H1 (cell line): ENCODE data around the gene CPNE4. TPM values are rescaled to one million over a fixed set of nuclear protein-coding genes. Genes with fewer than 3 reads are reported as not detected.

Experiments
- CTCF ChIA-PET: fragments of 300-600 bp; sonication (Branson Sonifier 250); formaldehyde crosslinking; loops from one replicate; lab custom pipeline; 2021; ENCODE audit not compliant: partially characterized antibody; lab: Charles Lee
- POLR2A ChIA-PET: fragments of 300-600 bp; sonication (Branson Sonifier 250); formaldehyde crosslinking; loops from one replicate; lab custom pipeline; 2021; ENCODE audit warnings: inconsistent platforms; ENCODE audit not compliant: partially characterized antibody; lab: Charles Lee
- DNase-seq, 2 experiments: peaks; one replicate each; pipeline versions ENCODE4 v3.0.0 to v3.0.0-alpha.2; 2010 to 2022; ENCODE audit warnings: low spot score in 2 of 2, low read depth in 1 of 2, mixed read lengths in 1 of 2
- FAIRE-seq: peaks from 2 replicates; lab custom pipeline; 2011; peaks lifted over from hg19 to GRCh38; lab: Jason Lieb, UNC
- H2AFZ ChIP-seq: 2 replicates; pipeline ENCODE4 v1.8.1; 2012; ENCODE audit warnings: low read length, inconsistent platforms
- H2AK5ac ChIP-seq: 2 replicates; pipeline ENCODE4 v1.6.1; 2013; ENCODE audit warnings: low read depth, low read length
- H2BK120ac ChIP-seq: replicated peaks from 2 replicates; pipeline ENCODE3; 2013; ENCODE audit warnings: low read depth, low read length, inconsistent platforms
- H2BK12ac ChIP-seq: 2 replicates; pipeline ENCODE4 v1.6.1; 2013; ENCODE audit warnings: low read depth, low read length
- H2BK15ac ChIP-seq: 2 replicates; pipeline ENCODE4 v1.6.1; 2013; ENCODE audit warnings: low read length
- H2BK20ac ChIP-seq: 2 replicates; pipeline ENCODE4 v1.6.1; 2013; ENCODE audit warnings: low read length
- H2BK5ac ChIP-seq: 2 replicates; pipeline ENCODE4 v1.6.1; 2013; ENCODE audit warnings: low read depth, low read length
- H3K14ac ChIP-seq: 2 replicates; pipeline ENCODE4 v1.6.1; 2013; ENCODE audit warnings: inconsistent platforms; ENCODE audit not compliant: insufficient read length
- H3K18ac ChIP-seq: 2 replicates; pipeline ENCODE4 v1.6.1; 2013; ENCODE audit warnings: low read length; ENCODE audit errors: extremely low read depth
- H3K23ac ChIP-seq: 2 replicates; pipeline ENCODE4 v1.6.1; 2013; ENCODE audit warnings: inconsistent platforms; ENCODE audit not compliant: insufficient read length
- H3K23me2 ChIP-seq: 2 replicates; pipeline ENCODE4 v1.6.1; 2013; ENCODE audit warnings: low read depth, low read length
- H3K27ac ChIP-seq: 2 replicates; pipeline ENCODE4 v1.6.1; 2011; ENCODE audit warnings: low read depth, low read length, inconsistent platforms
- H3K27me3 ChIP-seq, 4 experiments: replicated peaks in 1 of 4; 1 replicate in 1 of 4; 2 replicates in 3 of 4; pipeline versions ENCODE4 v1.6.1 to v1.8.1; 2011 to 2013; ENCODE audit warnings: low read length in 3 of 4, mild to moderate bottlenecking in 3 of 4, inconsistent platforms in 2 of 4, mixed read lengths in 2 of 4, moderate library complexity in 1 of 4; ENCODE audit not compliant: control insufficient read depth in 3 of 4, insufficient read depth in 3 of 4; ENCODE audit errors: extremely low read depth in 1 of 4
- H3K36me3 ChIP-seq, 4 experiments: 2 replicates each; pipeline versions ENCODE4 v1.6.1 to v1.8.1; 2011 to 2013; ENCODE audit warnings: mild to moderate bottlenecking in 4 of 4, low read length in 3 of 4, moderate library complexity in 2 of 4, control low read depth in 1 of 4, inconsistent platforms in 1 of 4; ENCODE audit not compliant: insufficient read depth in 4 of 4, control insufficient read depth in 2 of 4
- H3K4ac ChIP-seq: replicated peaks from 2 replicates; pipeline ENCODE3; 2013; ENCODE audit warnings: low read length, low read depth, mixed read lengths, inconsistent platforms; ENCODE audit not compliant: insufficient read length
- H3K4me1 ChIP-seq, 4 experiments: replicated peaks in 1 of 4; 1 replicate in 1 of 4; 2 replicates in 3 of 4; pipeline versions ENCODE4 v1.6.1 to v1.8.1; 2011 to 2013; ENCODE audit warnings: low read length in 3 of 4, inconsistent platforms in 2 of 4, mixed read lengths in 1 of 4; ENCODE audit not compliant: insufficient read depth in 4 of 4, control insufficient read depth in 3 of 4
- H3K4me2 ChIP-seq, 2 experiments: 2 replicates each; pipeline versions ENCODE4 v1.6.1 to v1.8.1; 2011 to 2013; ENCODE audit warnings: low read depth in 2 of 2, low read length in 2 of 2, control low read depth in 1 of 2, inconsistent platforms in 1 of 2, mild to moderate bottlenecking in 1 of 2; ENCODE audit not compliant: insufficient read depth in 1 of 2
- H3K4me3 ChIP-seq, 4 experiments: fragments of 200-600, 300-600 bp in 1 of 4; sonication (generic), shearing (Covaris generic), sonication (Bioruptor Twin) in 1 of 4; 2 replicates each; pipeline versions ENCODE4 v1.5.1 to v1.8.1; 2011 to 2016; ENCODE audit warnings: low read length in 4 of 4, low read depth in 3 of 4, control low read depth in 2 of 4, inconsistent platforms in 2 of 4, mild to moderate bottlenecking in 2 of 4, mixed read lengths in 1 of 4, moderate library complexity in 1 of 4; ENCODE audit not compliant: insufficient read depth in 2 of 4; ENCODE audit errors: extremely low read depth in 1 of 4
- H3K56ac ChIP-seq: replicated peaks from 2 replicates; pipeline ENCODE3; 2013; ENCODE audit warnings: low read depth, mild to moderate bottlenecking, mixed read lengths, low read length, inconsistent platforms; ENCODE audit not compliant: insufficient read length
- H3K79me1 ChIP-seq: 2 replicates; pipeline ENCODE4 v1.6.1; 2013; ENCODE audit warnings: low read depth, low read length, control low read depth
- H3K79me2 ChIP-seq, 2 experiments: 2 replicates each; pipeline versions ENCODE4 v1.6.1 to v1.8.1; 2012 to 2013; ENCODE audit warnings: low read length in 2 of 2, mild to moderate bottlenecking in 2 of 2, inconsistent platforms in 1 of 2; ENCODE audit not compliant: insufficient read depth in 2 of 2, control insufficient read depth in 1 of 2
- H3K9ac ChIP-seq, 4 experiments: replicated peaks in 1 of 4; 1 replicate in 1 of 4; 2 replicates in 3 of 4; pipeline versions ENCODE4 v1.6.1 to v1.8.1; 2011 to 2013; ENCODE audit warnings: low read depth in 3 of 4, low read length in 3 of 4, control low read depth in 2 of 4, mild to moderate bottlenecking in 2 of 4, moderate library complexity in 2 of 4, inconsistent platforms in 1 of 4; ENCODE audit errors: extremely low read depth in 1 of 4
- H3K9me3 ChIP-seq, 2 experiments: 2 replicates each; pipeline versions ENCODE4 v1.6.1 to v1.8.1; 2012 to 2013; ENCODE audit warnings: mild to moderate bottlenecking in 2 of 2, moderate library complexity in 2 of 2, control low read depth in 1 of 2, inconsistent platforms in 1 of 2, low read depth in 1 of 2, low read length in 1 of 2, mixed read lengths in 1 of 2; ENCODE audit not compliant: insufficient read depth in 2 of 2
- H4K20me1 ChIP-seq, 2 experiments: replicated peaks in 1 of 2; 2 replicates each; pipeline versions ENCODE3 to v1.8.1; 2011 to 2013; ENCODE audit warnings: inconsistent platforms in 2 of 2, low read length in 2 of 2, mild to moderate bottlenecking in 1 of 2; ENCODE audit not compliant: insufficient read depth in 2 of 2, control insufficient read depth in 1 of 2
- H4K5ac ChIP-seq: 2 replicates; pipeline ENCODE4 v1.6.1; 2013; ENCODE audit warnings: low read length, low read depth, mixed read lengths, inconsistent platforms; ENCODE audit not compliant: insufficient read length
- H4K8ac ChIP-seq: 2 replicates; pipeline ENCODE4 v1.8.0; 2013; ENCODE audit warnings: mild to moderate bottlenecking, moderate library complexity, low read length, inconsistent platforms; ENCODE audit not compliant: insufficient read depth; ENCODE audit errors: extremely low read depth
- H4K91ac ChIP-seq: replicated peaks from 2 replicates; pipeline ENCODE3; 2013; ENCODE audit warnings: low read length, mixed read lengths, inconsistent platforms; ENCODE audit not compliant: insufficient read length
- BCL11A ChIP-seq, 2 experiments: IDR thresholded peaks; one replicate each; pipeline ENCODE4 v1.6.1; 2011; ENCODE audit warnings: low read depth in 2 of 2, low read length in 2 of 2, mild to moderate bottlenecking in 2 of 2
- CBX8 ChIP-seq: fragments of 300-800, 300-1000 bp; sonication (generic); IDR thresholded peaks from 2 replicates; pipeline ENCODE4 v1.7.1; 2016; ENCODE audit warnings: low read depth, low read length, borderline replicate concordance
- CHD1 ChIP-seq: IDR thresholded peaks from 2 replicates; pipeline ENCODE4 v1.6.1; 2012; ENCODE audit warnings: low read depth, low read length, improper control_type of control experiment
- EP300 ChIP-seq, 2 experiments: IDR thresholded peaks; 1 replicate in 1 of 2; 2 replicates in 1 of 2; pipeline ENCODE4 v1.6.1; 2011 to 2012; ENCODE audit warnings: low read depth in 2 of 2, low read length in 2 of 2, mild to moderate bottlenecking in 2 of 2, borderline replicate concordance in 1 of 2, inconsistent platforms in 1 of 2, moderate library complexity in 1 of 2
- EZH2 ChIP-seq: fragments of 200-600 bp; sonication (generic); IDR thresholded peaks from 2 replicates; pipeline ENCODE4 v1.7.1; 2012; ENCODE audit warnings: low read depth, mild to moderate bottlenecking, moderate library complexity, low read length, inconsistent platforms; ENCODE audit not compliant: severe bottlenecking
- KDM4A ChIP-seq: IDR thresholded peaks from one replicate; pipeline ENCODE4 v1.7.1; 2012; ENCODE audit warnings: low read depth, mild to moderate bottlenecking, moderate library complexity, low read length, inconsistent platforms; ENCODE audit not compliant: severe bottlenecking
- NANOG ChIP-seq: IDR thresholded peaks from 2 replicates; pipeline ENCODE4 v1.6.1; 2011; ENCODE audit warnings: low read length, low read depth, mild to moderate bottlenecking, inconsistent platforms; ENCODE audit not compliant: insufficient read depth, poor library complexity, severe bottlenecking
- POLR2A ChIP-seq, 2 experiments: IDR thresholded peaks; 1 replicate in 1 of 2; 2 replicates in 1 of 2; pipeline ENCODE4 v1.6.1; 2011; ENCODE audit warnings: low read depth in 2 of 2, low read length in 2 of 2, mild to moderate bottlenecking in 2 of 2; ENCODE audit errors: control extremely low read depth in 1 of 2
- SAP30 ChIP-seq: fragments of 300-600 bp; sonication (generic); IDR thresholded peaks from 2 replicates; pipeline ENCODE4 v1.7.1; 2012; ENCODE audit warnings: low read length, moderate library complexity, mild to moderate bottlenecking, inconsistent platforms; ENCODE audit not compliant: insufficient read depth, insufficient replicate concordance
- SIX5 ChIP-seq: IDR thresholded peaks from 2 replicates; pipeline ENCODE4 v1.6.1; 2011; ENCODE audit warnings: mild to moderate bottlenecking, low read depth, low read length
- SRF ChIP-seq: IDR thresholded peaks from 2 replicates; pipeline ENCODE4 v1.6.1; 2011; ENCODE audit warnings: mild to moderate bottlenecking, low read depth, low read length, moderate library complexity
- YY1 ChIP-seq: IDR thresholded peaks from 2 replicates; pipeline ENCODE4 v1.6.1; 2011; ENCODE audit warnings: low read depth, mild to moderate bottlenecking, low read length
- whole genome bisulfite sequencing, 2 experiments: shearing (Covaris generic) in 1 of 2; methylation state at CpG; one replicate each; pipeline versions ENCODE4 v1.1.6 to v1.1.7; 2013 to 2015; ENCODE audit warnings: low lambda C conversion rate in 2 of 2, mixed read lengths in 2 of 2, inconsistent platforms in 1 of 2, low coverage in 1 of 2, missing lambda C conversion rate in 1 of 2; ENCODE audit not compliant: insufficient replicate concordance in 2 of 2, insufficient coverage in 1 of 2, insufficient read length in 1 of 2; ENCODE audit errors: extremely low coverage in 1 of 2, missing lambda C conversion rate in 1 of 2; 5-methylcytosine and 5-hydroxymethylcytosine counted together
- polyA plus RNA-seq, 7 experiments: library from polyadenylated mRNA; depleted of rRNA in 3 of 7; stranded (reverse) in 5 of 7; unstranded in 2 of 7; fragments of >200 nt in 5 of 7; fragments of 200-250 nt in 2 of 7; gene quantifications; 1 replicate in 5 of 7; 2 replicates in 1 of 7; 4 replicates in 1 of 7; pipeline versions ENCODE4 v1.2.1 to v1.2.3, GENCODE V29; 2011 to 2013; ENCODE audit warnings: missing spikeins in 2 of 7, mixed read lengths in 2 of 7
- total RNA-seq: library from RNA; stranded (reverse); fragmentation: NEBNext Ultra II Directional; extraction: Animal tissue kit (Norgen Biotek cat#: 25700); gene quantifications from 2 replicates; pipeline ENCODE4 v1.2.1, GENCODE V29; 2021
- TF ChIP-seq, protein P1 (sequence below): IDR thresholded peaks from 2 replicates; pipeline ENCODE4 v1.6.1; 2011; ENCODE audit warnings: low read length, improper control_type of control experiment

Gene CPNE4
- total and polyA plus RNA-seq, 2 of the 8 experiments (the other 6 are each of a cell fraction or from before 2014, with no cell fraction given), result 0.82 to 3.8 TPM

DNA sequence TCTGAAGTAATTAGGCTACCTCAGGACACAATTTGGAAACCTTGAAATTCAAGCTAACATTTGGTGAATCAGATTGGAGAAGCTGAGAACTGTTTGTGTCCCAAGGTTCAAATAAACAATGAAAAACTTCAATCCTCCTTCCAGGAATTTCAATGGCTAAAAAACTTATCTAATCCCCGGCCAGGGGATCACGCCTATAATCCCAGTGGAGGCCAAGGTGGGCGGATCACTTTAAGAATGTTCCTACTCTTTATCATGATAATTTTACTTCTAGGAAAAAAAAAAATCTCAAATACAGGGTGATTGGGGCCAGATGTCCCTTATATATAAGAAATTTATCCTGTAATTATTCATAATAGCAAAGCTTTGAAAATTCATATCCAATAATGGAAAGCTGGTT, 139.0 kb downstream of the CPNE4 start:
- Histone ChIP-seq H3K56ac (no peak overlapping the region), H3K27me3 (no peaks in the 10 kb centered on the region), H3K79me1 (no peaks in the 10 kb centered on the region), H4K8ac (no peak overlapping the region), H4K5ac (no peak overlapping the region), H3K9ac (no peak overlapping the region), H3K9me3 (no peaks in the 10 kb centered on the region), H3K36me3 (no peaks in the 10 kb centered on the region), H2AK5ac (no peak overlapping the region), H2BK20ac (no peak overlapping the region), H2BK12ac (no peak overlapping the region), H3K23me2 (no peaks in the 10 kb centered on the region), H3K4me2 (no peak overlapping the region), H2BK5ac (no peak overlapping the region), H3K4me3 (no peak overlapping the region), H3K4ac (no peak overlapping the region), H4K20me1 (no peaks in the 10 kb centered on the region), H3K4me1 (peaks cover 0 to 3% (median 0%) of the 10 kb centered on the region in 4 experiments; a peak in 1 of 7 replicates), H3K79me2 (no peaks in the 10 kb centered on the region), H2BK15ac (no peak overlapping the region), H3K18ac (no peak overlapping the region), H2BK120ac (no peak overlapping the region), H3K14ac (no peak overlapping the region), H2AFZ (no peak overlapping the region), H3K23ac (no peak overlapping the region), H3K27ac (no peak overlapping the region), H4K91ac (no peak overlapping the region)
- WGBS, 2 experiments, result 93% methylated on average over 3 of the region's 3 CpGs; no CpG with 5 or more reads in 1 of the 2 experiments
- ChIA-PET POLR2A (interaction anchor here (0.7 kb wide), 1 partner anchor 374 kb away, joined by 3 read pairs; no protein-coding TSS in a partner anchor), CTCF (interaction anchor here (0.6 kb wide), 2 partner anchors 50 to 64 kb away, joined by 3 to 4 read pairs; no protein-coding TSS in a partner anchor)
- DNase-seq (no peak), FAIRE-seq (no peak)
- TF ChIP-seq SIX5, result no peak
- TF ChIP-seq, protein P1, sequence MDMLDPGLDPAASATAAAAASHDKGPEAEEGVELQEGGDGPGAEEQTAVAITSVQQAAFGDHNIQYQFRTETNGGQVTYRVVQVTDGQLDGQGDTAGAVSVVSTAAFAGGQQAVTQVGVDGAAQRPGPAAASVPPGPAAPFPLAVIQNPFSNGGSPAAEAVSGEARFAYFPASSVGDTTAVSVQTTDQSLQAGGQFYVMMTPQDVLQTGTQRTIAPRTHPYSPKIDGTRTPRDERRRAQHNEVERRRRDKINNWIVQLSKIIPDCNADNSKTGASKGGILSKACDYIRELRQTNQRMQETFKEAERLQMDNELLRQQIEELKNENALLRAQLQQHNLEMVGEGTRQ, result no peak
- no peak for TF ChIP-seq EZH2
- no peak for TF ChIP-seq SAP30
- TF ChIP-seq KDM4A, result no peak
- TF ChIP-seq CHD1, result no peak
- no peak for TF ChIP-seq BCL11A (IDR thresholded peaks at IDR 0.05; ENCODE audit: low read depth in 2 of 2, low read length in 2 of 2)
- TF ChIP-seq CBX8, result no peak
- no peak for TF ChIP-seq NANOG
- no peak for TF ChIP-seq SRF
- TF ChIP-seq POLR2A (IDR thresholded peaks at IDR 0.05; ENCODE audit: control extremely low read depth in 1 of 2, low read depth in 2 of 2, low read length in 2 of 2), result no peak
- no peak for TF ChIP-seq YY1
- TF ChIP-seq EP300 (IDR thresholded peaks at IDR 0.05; ENCODE audit: borderline replicate concordance in 1 of 2, low read depth in 2 of 2, low read length in 2 of 2), result no peak
